Mesenchymal stem cell (in vitro differentiated cells and primary cell): ENCODE data around the gene DDX27.
A peak's percentile ranks its signal among the peaks of the same experiment; 100 is the strongest.

Experiments used
- DNase-seq: peaks from one replicate; pipeline ENCODE4 v3.0.0-alpha.2; 2013
- H2AFZ ChIP-seq: one replicate; pipeline ENCODE4 v1.6.1; 2013; ENCODE audit warnings: low read depth, mild to moderate bottlenecking, control low read depth, inconsistent platforms, low read length, moderate library complexity
- H2AK5ac ChIP-seq: 2 replicates; pipeline ENCODE4 v1.6.1; 2013; ENCODE audit warnings: low read length, moderate library complexity, mild to moderate bottlenecking, inconsistent platforms; ENCODE audit not compliant: severe bottlenecking
- H2BK120ac ChIP-seq: one replicate; pipeline ENCODE4 v1.6.1; 2013; ENCODE audit warnings: low read depth, mild to moderate bottlenecking, inconsistent platforms, low read length, moderate library complexity
- H2BK12ac ChIP-seq, 2 experiments: one replicate each; pipeline ENCODE4 v1.6.1; 2013; ENCODE audit warnings: inconsistent platforms in 2 of 2, low read length in 2 of 2, mild to moderate bottlenecking in 2 of 2, moderate library complexity in 2 of 2, control low read depth in 1 of 2
- H2BK15ac ChIP-seq: one replicate; pipeline ENCODE4 v1.6.1; 2013; ENCODE audit warnings: mild to moderate bottlenecking, low read depth, inconsistent platforms; ENCODE audit not compliant: poor library complexity, severe bottlenecking
- H2BK5ac ChIP-seq: 2 replicates; pipeline ENCODE4 v1.6.1; 2013; ENCODE audit warnings: low read depth, mild to moderate bottlenecking, low read length, control low read depth, inconsistent platforms; ENCODE audit not compliant: poor library complexity, severe bottlenecking
- H3K14ac ChIP-seq, 2 experiments: one replicate each; pipeline ENCODE4 v1.6.1; 2013; ENCODE audit warnings: inconsistent platforms in 2 of 2, low read length in 2 of 2, control low read depth in 1 of 2, mild to moderate bottlenecking in 1 of 2, moderate library complexity in 1 of 2
- H3K18ac ChIP-seq, 2 experiments: one replicate each; pipeline ENCODE4 v1.6.1; 2013; ENCODE audit warnings: inconsistent platforms in 2 of 2, low read length in 2 of 2, control low read depth in 1 of 2, low read depth in 1 of 2, mild to moderate bottlenecking in 1 of 2
- H3K23ac ChIP-seq, 2 experiments: one replicate each; pipeline ENCODE4 v1.6.1; 2013; ENCODE audit warnings: inconsistent platforms in 2 of 2, low read length in 2 of 2, mild to moderate bottlenecking in 2 of 2, moderate library complexity in 2 of 2, control low read depth in 1 of 2
- H3K27ac ChIP-seq: 2 replicates; pipeline ENCODE4 v1.5.1; 2013; ENCODE audit warnings: mild to moderate bottlenecking, moderate library complexity, low read length, control low read depth, inconsistent platforms; ENCODE audit not compliant: poor library complexity, severe bottlenecking
- H3K27me3 ChIP-seq, 2 experiments: 2 replicates each; pipeline versions ENCODE4 v1.6.1 to v1.7.0; 2013; ENCODE audit warnings: low read length in 2 of 2, mild to moderate bottlenecking in 2 of 2, moderate library complexity in 2 of 2, control low read depth in 1 of 2, inconsistent platforms in 1 of 2; ENCODE audit not compliant: control insufficient read depth in 1 of 2, insufficient read depth in 1 of 2
- H3K36me3 ChIP-seq, 2 experiments: 2 replicates each; pipeline versions ENCODE4 v1.6.1 to v1.7.0; 2013; ENCODE audit warnings: low read length in 2 of 2, control low read depth in 1 of 2, inconsistent platforms in 1 of 2, low read depth in 1 of 2, mild to moderate bottlenecking in 1 of 2; ENCODE audit not compliant: insufficient read depth in 2 of 2, control insufficient read depth in 1 of 2
- H3K4ac ChIP-seq, 2 experiments: one replicate each; pipeline ENCODE4 v1.6.1; 2013; ENCODE audit warnings: inconsistent platforms in 2 of 2, low read length in 2 of 2, mild to moderate bottlenecking in 2 of 2, moderate library complexity in 2 of 2, control low read depth in 1 of 2, low read depth in 1 of 2
- H3K4me1 ChIP-seq: 2 replicates; pipeline ENCODE4 v1.6.1; 2013; ENCODE audit warnings: low read depth, low read length, control low read depth; ENCODE audit not compliant: control insufficient read depth, insufficient read depth
- H3K4me2 ChIP-seq: 2 replicates; pipeline ENCODE4 v1.6.1; 2013; ENCODE audit warnings: low read length, mild to moderate bottlenecking, inconsistent platforms; ENCODE audit not compliant: poor library complexity, severe bottlenecking
- H3K4me3 ChIP-seq, 2 experiments: 2 replicates each; pipeline versions ENCODE4 v1.5.1 to v1.7.0; 2013; ENCODE audit warnings: low read length in 2 of 2, mild to moderate bottlenecking in 2 of 2, control low read depth in 1 of 2, low read depth in 1 of 2; ENCODE audit not compliant: insufficient read depth in 1 of 2
- H3K79me1 ChIP-seq: replicated peaks from 2 replicates; pipeline ENCODE4 v1.6.1; 2013; ENCODE audit warnings: mild to moderate bottlenecking, control low read depth, low read length, inconsistent platforms; ENCODE audit not compliant: poor library complexity, severe bottlenecking
- H3K9ac ChIP-seq: 2 replicates; pipeline ENCODE4 v1.7.0; 2013; ENCODE audit warnings: mild to moderate bottlenecking, low read length, moderate library complexity
- H3K9me3 ChIP-seq: 2 replicates; pipeline ENCODE4 v1.7.0; 2013; ENCODE audit warnings: mild to moderate bottlenecking, low read length; ENCODE audit not compliant: control insufficient read depth
- H4K8ac ChIP-seq: one replicate; pipeline ENCODE4 v1.6.1; 2013; ENCODE audit warnings: inconsistent platforms, mild to moderate bottlenecking, low read length, moderate library complexity
- H4K91ac ChIP-seq: one replicate; pipeline ENCODE4 v1.6.1; 2013; ENCODE audit warnings: mild to moderate bottlenecking, low read length, inconsistent platforms
- WGBS: methylation state at CpG from one replicate; pipeline ENCODE4 v1.1.7; 2013; ENCODE audit warnings: mixed read lengths; 5-methylcytosine and 5-hydroxymethylcytosine counted together

Gene DDX27

DNA sequence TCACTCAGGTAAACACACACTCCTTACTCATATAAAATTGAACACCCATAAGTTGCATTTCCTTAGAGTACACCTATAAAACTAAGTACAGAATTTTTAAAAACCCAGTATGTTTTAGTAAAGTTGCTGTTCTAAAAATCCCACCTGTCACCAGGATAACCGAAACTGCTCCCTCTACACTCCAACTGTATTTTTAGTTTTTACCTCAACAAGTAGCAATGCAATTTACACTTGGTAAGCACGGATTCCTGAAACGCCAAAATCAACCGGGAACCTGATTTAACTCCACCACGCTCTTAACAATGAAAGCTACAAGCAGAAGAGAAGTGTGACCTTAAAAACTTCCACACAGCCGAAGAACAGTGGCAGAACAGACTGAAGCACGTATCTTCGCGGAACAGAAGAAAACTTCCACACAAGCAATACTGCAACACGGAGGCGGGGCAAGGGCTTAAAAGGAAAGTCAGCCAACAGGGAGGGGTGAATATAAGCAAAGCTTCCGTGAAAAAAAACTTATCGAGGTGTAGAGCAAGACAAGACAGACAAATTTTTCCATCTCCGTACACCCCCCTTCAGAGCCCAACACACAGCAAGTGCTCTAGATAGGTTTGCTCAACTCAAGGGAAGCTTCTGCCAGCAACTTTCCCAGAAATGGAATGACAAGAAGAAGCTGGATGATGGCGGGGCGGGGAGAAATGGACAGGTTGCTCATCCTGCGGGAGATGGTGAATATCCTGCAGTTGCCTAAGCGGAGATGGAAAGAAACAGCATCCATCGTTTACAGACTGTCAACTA is 32.5 kb upstream of the DDX27 start:
- peak overlapping the region; percentile 82 for H3K27ac ChIP-seq
- peak overlapping the region; percentile 92 for H3K9ac ChIP-seq
- H3K79me1 ChIP-seq, result no peaks in the 10 kb centered on the region
- no peak overlapping the region for H2BK5ac ChIP-seq
- peak; percentile 83 for DNase-seq
- H3K9me3 ChIP-seq, result no peaks in the 10 kb centered on the region
- peak overlapping the region; percentile 91 to 94 for H3K4me3 ChIP-seq
- 5% methylated on average over 17 of the region's 19 CpGs for WGBS
- no peaks in the 10 kb centered on the region for H3K27me3 ChIP-seq
- no peak overlapping the region for H2BK120ac ChIP-seq
- no peak overlapping the region for H3K14ac ChIP-seq
- peak overlapping the region in 1 of 2 experiments; percentile 88 for H3K18ac ChIP-seq
- H2BK12ac ChIP-seq, result no peak overlapping the region
- H3K36me3 ChIP-seq, result peaks cover 0 to 5% of the 10 kb centered on the region in 2 experiments
- H3K4ac ChIP-seq, result peak overlapping the region in 1 of 2 experiments; percentile 26
- H3K4me1 ChIP-seq, result peaks cover 7% of the 10 kb centered on the region
- no peak overlapping the region for H2BK15ac ChIP-seq
- no peak overlapping the region for H4K8ac ChIP-seq
- peak overlapping the region in 1 of 2 experiments; percentile 52 for H3K23ac ChIP-seq
- no peak overlapping the region for H2AFZ ChIP-seq
- H3K4me2 ChIP-seq, result peak overlapping the region; percentile 95
- H2AK5ac ChIP-seq, result no peak overlapping the region
- no peak overlapping the region for H4K91ac ChIP-seq

- peak overlapping the region; percentile 91 for H2AFZ ChIP-seq
- H4K91ac ChIP-seq, result no peak overlapping the region
- peak overlapping the region; percentile 92 for H3K9ac ChIP-seq
- no peak overlapping the region for H4K8ac ChIP-seq
- peak overlapping the region; percentile 91 to 94 for H3K4me3 ChIP-seq
- H2BK5ac ChIP-seq, result no peak overlapping the region
- 1% methylated on average over 23 of the region's 29 CpGs for WGBS
- no peak overlapping the region for H2AK5ac ChIP-seq
- peak overlapping the region; percentile 88 to 96 for H3K18ac ChIP-seq
- H3K23ac ChIP-seq, result peak overlapping the region in 1 of 2 experiments; percentile 52
- H2BK12ac ChIP-seq, result no peak overlapping the region
- H3K36me3 ChIP-seq, result peaks cover 0 to 5% of the 10 kb centered on the region in 2 experiments
- H3K4me1 ChIP-seq, result peaks cover 7% of the 10 kb centered on the region
- H3K14ac ChIP-seq, result no peak overlapping the region
- peak overlapping the region; percentile 82 for H3K27ac ChIP-seq
- no peaks in the 10 kb centered on the region for H3K9me3 ChIP-seq
- H2BK120ac ChIP-seq, result peak overlapping the region; percentile 97
- H2BK15ac ChIP-seq, result peak overlapping the region; percentile 52
- DNase-seq, result no peak
- peak overlapping the region in 1 of 2 experiments; percentile 97 for H3K4ac ChIP-seq
- peak overlapping the region; percentile 95 for H3K4me2 ChIP-seq
- no peaks in the 10 kb centered on the region for H3K27me3 ChIP-seq
- no peaks in the 10 kb centered on the region for H3K79me1 ChIP-seq
Measured at GRCh38 chr20:49187330-49187850, 31.8 kb upstream of the DDX27 start.

- Histone ChIP-seq H2BK120ac (peak within 1 kb of the TSS; percentile 97), H3K27me3 (no peaks in the 10 kb centered on the region), H4K91ac (peak within 1 kb of the TSS; percentile 75), H3K18ac (peak within 1 kb of the TSS; percentile 88 to 96), H3K23ac (peak within 1 kb of the TSS in 1 of 2 experiments; percentile 83), H3K4me3 (peak within 1 kb of the TSS; percentile 91 to 94), H2AFZ (peak within 1 kb of the TSS; percentile 91), H3K4me2 (peak within 1 kb of the TSS; percentile 95), H4K8ac (peak within 1 kb of the TSS; percentile 96), H3K4ac (peak within 1 kb of the TSS in 1 of 2 experiments; percentile 97), H3K9ac (peak within 1 kb of the TSS; percentile 92), H3K4me1 (peaks cover 7% of the 10 kb centered on the region), H3K79me1 (no peaks in the 10 kb centered on the region), H2BK5ac (peak within 1 kb of the TSS; percentile 97), H3K36me3 (peaks cover 0 to 5% of the 10 kb centered on the region in 2 experiments), H2BK12ac (peak within 1 kb of the TSS in 1 of 2 experiments; percentile 31), H2BK15ac (peak within 1 kb of the TSS; percentile 52), H2AK5ac (no peak within 1 kb of the TSS), H3K9me3 (no peaks in the 10 kb centered on the region), H3K27ac (peak within 1 kb of the TSS; percentile 82), H3K14ac (peak within 1 kb of the TSS; percentile 57 to 86)
- WGBS, result under 1% methylated on average over 35 of the region's 89 CpGs
- peak; percentile 94 for DNase-seq
Measured at GRCh38 chr20:49187851-49188641, 31.2 kb upstream of the DDX27 start, which contains the start of gene STAU1. TSS of gene STAU1 (minus strand) at chr20:49188334. CDS start at chr20:49166201, 22,133 bp downstream.
